Loucy (cell line): Measurements from ENCODE around the gene IVNS1ABP.

Experiments used
- CTCF ChIP-seq: fragments of 200-600 bp; sonication (generic); conservative IDR thresholded peaks from 2 replicates; pipeline ENCODE4 v1.5.1; 2014; ENCODE audit warnings: mild to moderate bottlenecking, antibody characterized with exemption, low read length
- EZH2phosphoT487 ChIP-seq: fragments of 200-600 bp; IDR thresholded peaks from 2 replicates; pipeline ENCODE4 v1.6.1; 2018; ENCODE audit warnings: antibody characterized with exemption, mild to moderate bottlenecking, moderate library complexity, borderline replicate concordance

DNA sequence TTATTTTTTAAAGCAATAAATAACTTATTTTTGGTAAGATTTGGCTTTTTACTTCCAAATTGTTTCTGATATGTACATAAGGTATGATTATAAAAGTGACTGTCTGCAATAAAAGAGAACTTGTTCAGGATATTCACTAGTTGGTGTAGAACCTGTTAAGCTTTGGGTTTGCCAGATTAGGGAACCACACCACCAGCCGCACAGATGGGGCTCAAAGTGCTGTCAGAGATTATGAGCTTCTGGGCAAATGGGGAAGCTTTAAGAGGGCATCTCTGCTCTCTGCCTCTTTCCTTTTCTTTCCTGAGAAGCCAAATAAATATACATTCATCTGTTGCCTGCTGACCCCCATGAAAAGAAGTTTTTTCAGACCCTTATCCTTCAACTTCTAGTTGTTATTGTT, 25.4 kb downstream of the IVNS1ABP start:
- TF ChIP-seq CTCF (no peak), EZH2phosphoT487 (no peak)
